Measurements from ENCODE around the gene PTPN13. TPM values are rescaled to one million over a fixed set of nuclear protein-coding genes. Genes with fewer than 3 reads are reported as not detected.

PTPN13 gene
- total RNA-seq, 1 donor from 2014 or later, result 244 TPM

GRCh38 chr4:86845593-86845992 is 251.5 kb downstream of the PTPN13 start:
- H3K4me3 Mint-ChIP-seq, result no peak overlapping the region
- H3K27me3 Mint-ChIP-seq (ENCODE audit: insufficient read depth, low read depth), result peaks cover 5% of the 10 kb centered on the region
- H3K9me3 Mint-ChIP-seq, result no peaks in the 10 kb centered on the region
- Histone ChIP-seq H2AFZ (replicated peaks) (no peak overlapping the region), H3F3A (ENCODE audit: low read depth) (no peaks in the 10 kb centered on the region), H3K4me3 (no peak overlapping the region), H3K9me3 (ENCODE audit: low read depth) (no peaks in the 10 kb centered on the region), H4K20me1 (ENCODE audit: low read depth) (no peaks in the 10 kb centered on the region), H3K4me1 (no peaks in the 10 kb centered on the region), H3K27ac (no peak overlapping the region), H3K36me3 (no peaks in the 10 kb centered on the region), H3K9ac (no peak overlapping the region), H3K27me3 (no peaks in the 10 kb centered on the region), H3K79me2 (ENCODE audit: low read depth) (no peaks in the 10 kb centered on the region), H3K4me2 (no peak overlapping the region)
- no peaks in the 10 kb centered on the region for H3K4me1 Mint-ChIP-seq
- no peak for DNase-seq (ENCODE audit: low spot score)
- TF ChIP-seq EZH2phosphoT487 (IDR thresholded peaks at IDR 0.05) (no peak), CTCF (IDR thresholded peaks at IDR 0.05) (no peak), EZH2 (IDR thresholded peaks at IDR 0.05) (no peak)
- no peaks in the 10 kb centered on the region for H3K36me3 Mint-ChIP-seq
- no peak overlapping the region for H3K27ac Mint-ChIP-seq

DNA sequence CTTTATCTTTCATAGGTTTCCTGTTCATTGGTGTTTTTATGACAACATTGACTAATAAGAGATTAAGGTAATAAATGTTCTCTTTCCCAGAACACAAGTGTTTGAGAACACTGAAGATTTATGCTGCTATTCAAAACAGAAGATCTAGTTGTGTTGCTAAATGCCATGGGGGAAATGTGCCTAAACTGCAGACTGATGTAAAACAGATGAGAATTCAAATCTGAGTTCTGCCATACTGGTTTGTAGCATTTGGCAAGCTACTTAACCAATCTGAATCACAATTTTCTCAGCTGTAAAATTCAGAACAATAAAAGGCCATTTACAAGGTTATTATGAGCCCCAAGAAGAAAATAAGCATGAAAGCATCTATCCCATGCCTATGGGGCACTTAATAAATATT is 252.8 kb downstream of the PTPN13 start:
- Histone ChIP-seq H3K79me2 (ENCODE audit: low read depth) (no peaks in the 10 kb centered on the region), H3K9me3 (ENCODE audit: low read depth) (no peaks in the 10 kb centered on the region), H3F3A (ENCODE audit: low read depth) (no peaks in the 10 kb centered on the region), H3K4me2 (no peak overlapping the region), H2AFZ (replicated peaks) (no peak overlapping the region), H3K27me3 (no peaks in the 10 kb centered on the region), H3K4me3 (no peak overlapping the region), H3K27ac (no peak overlapping the region), H3K36me3 (no peaks in the 10 kb centered on the region), H3K4me1 (no peaks in the 10 kb centered on the region), H4K20me1 (ENCODE audit: low read depth) (no peaks in the 10 kb centered on the region), H3K9ac (no peak overlapping the region)
- no peaks in the 10 kb centered on the region for H3K4me1 Mint-ChIP-seq
- TF ChIP-seq EZH2 (IDR thresholded peaks at IDR 0.05), result no peak
- no peak for TF ChIP-seq EZH2phosphoT487 (IDR thresholded peaks at IDR 0.05)
- no peak for TF ChIP-seq CTCF (IDR thresholded peaks at IDR 0.05)
- peaks cover 5% of the 10 kb centered on the region for H3K27me3 Mint-ChIP-seq (ENCODE audit: insufficient read depth, low read depth)
- H3K27ac Mint-ChIP-seq, result no peak overlapping the region
- H3K4me3 Mint-ChIP-seq, result no peak overlapping the region
- H3K9me3 Mint-ChIP-seq, result no peaks in the 10 kb centered on the region
- DNase-seq (ENCODE audit: low spot score), result no peak
- no peaks in the 10 kb centered on the region for H3K36me3 Mint-ChIP-seq

GRCh38 chr4:86847571-86847970 is 253.5 kb downstream of the PTPN13 start:
- no peak overlapping the region for H3K9ac ChIP-seq
- DNase-seq (ENCODE audit: low spot score), result no peak
- no peaks in the 10 kb centered on the region for H3K27me3 ChIP-seq
- TF ChIP-seq EZH2 (IDR thresholded peaks at IDR 0.05) (no peak), EZH2phosphoT487 (IDR thresholded peaks at IDR 0.05) (no peak), CTCF (IDR thresholded peaks at IDR 0.05) (no peak)
- H3K27ac Mint-ChIP-seq, result no peak overlapping the region
- H3K27ac ChIP-seq, result no peak overlapping the region
- H3K36me3 Mint-ChIP-seq, result no peaks in the 10 kb centered on the region
- H3K36me3 ChIP-seq, result no peaks in the 10 kb centered on the region
- no peaks in the 10 kb centered on the region for H3K4me1 Mint-ChIP-seq
- H3K4me1 ChIP-seq, result no peaks in the 10 kb centered on the region
- no peaks in the 10 kb centered on the region for H3F3A ChIP-seq (ENCODE audit: low read depth)
- no peaks in the 10 kb centered on the region for H4K20me1 ChIP-seq (ENCODE audit: low read depth)
- no peaks in the 10 kb centered on the region for H3K9me3 Mint-ChIP-seq
- no peak overlapping the region for H3K4me3 Mint-ChIP-seq
- no peak overlapping the region for H3K4me2 ChIP-seq
- no peaks in the 10 kb centered on the region for H3K9me3 ChIP-seq (ENCODE audit: low read depth)
- H3K79me2 ChIP-seq (ENCODE audit: low read depth), result no peaks in the 10 kb centered on the region
- H3K27me3 Mint-ChIP-seq (ENCODE audit: insufficient read depth, low read depth), result peaks cover 5% of the 10 kb centered on the region
- H2AFZ ChIP-seq (replicated peaks), result no peak overlapping the region
- H3K4me3 ChIP-seq, result no peak overlapping the region
